ENCODE results near the gene WDR83.
"Not testable (repeated sequence)": the region's sequence is repeated elsewhere in the genome, so short reads cannot be mapped to it uniquely, and the experiment has no call there.

DNA sequence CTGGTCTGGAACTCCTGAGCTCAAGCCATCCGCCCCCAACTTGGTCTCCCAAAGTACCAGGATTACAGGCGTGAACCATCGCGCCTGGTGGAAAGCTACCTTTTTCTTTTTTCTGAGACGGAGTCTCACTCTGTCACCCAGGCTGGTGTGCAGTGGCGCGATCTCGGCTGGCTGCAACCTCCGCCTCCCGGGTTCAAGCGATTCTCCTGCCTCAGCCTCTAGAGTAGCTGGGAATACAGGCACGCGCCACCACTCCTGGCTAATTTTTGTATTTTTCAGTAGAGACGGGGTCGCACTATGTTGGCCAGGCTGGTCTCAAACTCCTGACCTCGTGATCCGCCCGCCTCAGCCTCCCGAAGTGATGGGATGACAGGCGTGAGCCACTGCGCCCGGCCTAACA lies 30.8 kb downstream of the WDR83 start:
- TF ChIP-seq, protein P1, sequence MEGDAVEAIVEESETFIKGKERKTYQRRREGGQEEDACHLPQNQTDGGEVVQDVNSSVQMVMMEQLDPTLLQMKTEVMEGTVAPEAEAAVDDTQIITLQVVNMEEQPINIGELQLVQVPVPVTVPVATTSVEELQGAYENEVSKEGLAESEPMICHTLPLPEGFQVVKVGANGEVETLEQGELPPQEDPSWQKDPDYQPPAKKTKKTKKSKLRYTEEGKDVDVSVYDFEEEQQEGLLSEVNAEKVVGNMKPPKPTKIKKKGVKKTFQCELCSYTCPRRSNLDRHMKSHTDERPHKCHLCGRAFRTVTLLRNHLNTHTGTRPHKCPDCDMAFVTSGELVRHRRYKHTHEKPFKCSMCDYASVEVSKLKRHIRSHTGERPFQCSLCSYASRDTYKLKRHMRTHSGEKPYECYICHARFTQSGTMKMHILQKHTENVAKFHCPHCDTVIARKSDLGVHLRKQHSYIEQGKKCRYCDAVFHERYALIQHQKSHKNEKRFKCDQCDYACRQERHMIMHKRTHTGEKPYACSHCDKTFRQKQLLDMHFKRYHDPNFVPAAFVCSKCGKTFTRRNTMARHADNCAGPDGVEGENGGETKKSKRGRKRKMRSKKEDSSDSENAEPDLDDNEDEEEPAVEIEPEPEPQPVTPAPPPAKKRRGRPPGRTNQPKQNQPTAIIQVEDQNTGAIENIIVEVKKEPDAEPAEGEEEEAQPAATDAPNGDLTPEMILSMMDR (conservative IDR thresholded peaks at IDR 0.05; ENCODE audit: low read depth, low read length), result not testable (repeated sequence)
- TF ChIP-seq POLR2A (IDR thresholded peaks at IDR 0.05; ENCODE audit: low read depth, low read length), result not testable (repeated sequence)
